H9 (cell line): ENCODE results near the gene PRODH2. TPM values are rescaled to one million over a fixed set of nuclear protein-coding genes. Genes with fewer than 3 reads are reported as not detected.

Source experiments
- DNase-seq: peaks from one replicate; pipeline ENCODE4 v3.0.0-alpha.2; 2017
- H2AFZ ChIP-seq: one replicate; pipeline ENCODE4 v1.6.1; 2013; ENCODE audit warnings: mild to moderate bottlenecking, low read length, control low read depth, moderate library complexity
- H2AK5ac ChIP-seq: 2 replicates; pipeline ENCODE4 v1.6.1; 2013; ENCODE audit warnings: low read length, control low read depth, mixed read lengths; ENCODE audit not compliant: insufficient read length
- H2BK120ac ChIP-seq: one replicate; pipeline ENCODE4 v1.6.1; 2013; ENCODE audit warnings: low read depth, mild to moderate bottlenecking, low read length, control low read depth, inconsistent platforms; ENCODE audit not compliant: poor library complexity, severe bottlenecking
- H2BK12ac ChIP-seq: 2 replicates; pipeline ENCODE4 v1.6.1; 2013; ENCODE audit warnings: low read length, control low read depth, mixed read lengths, low read depth; ENCODE audit not compliant: insufficient read length
- H2BK15ac ChIP-seq: 2 replicates; pipeline ENCODE4 v1.6.1; 2013; ENCODE audit warnings: low read depth, low read length, control low read depth
- H2BK20ac ChIP-seq: one replicate; pipeline ENCODE4 v1.6.1; 2013; ENCODE audit warnings: low read depth, mild to moderate bottlenecking, low read length, control low read depth, inconsistent platforms; ENCODE audit not compliant: poor library complexity, severe bottlenecking
- H2BK5ac ChIP-seq: 2 replicates; pipeline ENCODE4 v1.6.1; 2013; ENCODE audit warnings: low read length, control low read depth, mixed read lengths; ENCODE audit not compliant: insufficient read length
- H3K14ac ChIP-seq: 2 replicates; pipeline ENCODE4 v1.6.1; 2013; ENCODE audit warnings: low read length, control low read depth; ENCODE audit not compliant: insufficient read depth
- H3K18ac ChIP-seq: 2 replicates; pipeline ENCODE4 v1.6.1; 2013; ENCODE audit warnings: low read depth, mild to moderate bottlenecking, mixed read lengths, low read length, control low read depth; ENCODE audit not compliant: insufficient read length
- H3K23ac ChIP-seq: 2 replicates; pipeline ENCODE4 v1.6.1; 2013; ENCODE audit warnings: low read length, control low read depth, mixed read lengths, low read depth; ENCODE audit not compliant: insufficient read length
- H3K23me2 ChIP-seq: 2 replicates; pipeline ENCODE4 v1.6.1; 2013; ENCODE audit warnings: low read depth, mild to moderate bottlenecking, mixed read lengths, low read length, control low read depth; ENCODE audit not compliant: insufficient read length, poor library complexity, severe bottlenecking
- H3K27ac ChIP-seq: 2 replicates; pipeline ENCODE4 v1.5.1; 2013; ENCODE audit warnings: low read length, control low read depth, mixed read lengths, low read depth; ENCODE audit not compliant: insufficient read length
- H3K27me3 ChIP-seq: 2 replicates; pipeline ENCODE4 v1.6.1; 2013; ENCODE audit warnings: low read length, control low read depth, inconsistent platforms; ENCODE audit not compliant: insufficient read depth
- H3K4ac ChIP-seq: 2 replicates; pipeline ENCODE4 v1.6.1; 2013; ENCODE audit warnings: low read depth, mild to moderate bottlenecking, control low read depth, inconsistent platforms, low read length, moderate library complexity
- H3K4me1 ChIP-seq: 2 replicates; pipeline ENCODE4 v1.6.1; 2013; ENCODE audit warnings: low read length, control low read depth, inconsistent platforms; ENCODE audit not compliant: insufficient read depth
- H3K4me2 ChIP-seq: 2 replicates; pipeline ENCODE4 v1.6.1; 2013; ENCODE audit warnings: low read length, control low read depth, mixed read lengths; ENCODE audit not compliant: insufficient read length, insufficient read depth
- H3K56ac ChIP-seq: 2 replicates; pipeline ENCODE4 v1.6.1; 2013; ENCODE audit warnings: low read depth, mild to moderate bottlenecking, mixed read lengths, low read length, control low read depth; ENCODE audit not compliant: insufficient read length
- H3K79me1 ChIP-seq: 2 replicates; pipeline ENCODE4 v1.6.1; 2013; ENCODE audit warnings: low read depth, mild to moderate bottlenecking, moderate library complexity, low read length, control low read depth, inconsistent platforms; ENCODE audit not compliant: insufficient read depth, poor library complexity, severe bottlenecking
- H3K79me2 ChIP-seq: 2 replicates; pipeline ENCODE4 v1.6.1; 2013; ENCODE audit warnings: low read length, control low read depth, inconsistent platforms; ENCODE audit not compliant: insufficient read depth
- H3K9ac ChIP-seq: 2 replicates; pipeline ENCODE4 v1.6.1; 2013; ENCODE audit warnings: low read length, control low read depth, mixed read lengths; ENCODE audit not compliant: insufficient read length; ENCODE audit errors: extremely low read depth
- H3K9me3 ChIP-seq: one replicate; pipeline ENCODE4 v1.6.1; 2013; ENCODE audit warnings: low read depth, low read length, inconsistent platforms; ENCODE audit not compliant: control insufficient read depth
- H3T11ph ChIP-seq: one replicate; pipeline ENCODE4 v1.6.1; 2013; ENCODE audit warnings: mild to moderate bottlenecking, low read length, control low read depth, inconsistent platforms
- H4K20me1 ChIP-seq: one replicate; pipeline ENCODE4 v1.6.1; 2013; ENCODE audit not compliant: control insufficient read depth, insufficient read length, insufficient read depth
- H4K5ac ChIP-seq: 2 replicates; pipeline ENCODE4 v1.6.1; 2013; ENCODE audit warnings: low read depth, mild to moderate bottlenecking, mixed read lengths, low read length, control low read depth; ENCODE audit not compliant: insufficient read length
- H4K8ac ChIP-seq: replicated peaks from 2 replicates; pipeline ENCODE4 v1.6.1; 2013; ENCODE audit warnings: low read length, control low read depth, mixed read lengths, low read depth; ENCODE audit not compliant: insufficient read length
- H4K91ac ChIP-seq: 2 replicates; pipeline ENCODE4 v1.6.1; 2013; ENCODE audit warnings: low read depth, mild to moderate bottlenecking, moderate library complexity, mixed read lengths, low read length, control low read depth; ENCODE audit not compliant: insufficient read length
- H3K27ac Mint-ChIP-seq, 3 experiments: 2 replicates in 2 of 3; 3 replicates in 1 of 3; pipeline ENCODE4 v1.8.0; 2020 to 2021; ENCODE audit warnings: mixed read lengths in 3 of 3, mild to moderate bottlenecking in 1 of 3, moderate library complexity in 1 of 3
- H3K27me3 Mint-ChIP-seq: 2 replicates; pipeline ENCODE4 v1.8.0; 2021; ENCODE audit warnings: low read depth, mild to moderate bottlenecking, moderate library complexity, mixed read lengths
- H3K36me3 Mint-ChIP-seq, 3 experiments: 2 replicates in 2 of 3; 3 replicates in 1 of 3; pipeline ENCODE4 v1.8.0; 2020 to 2021; ENCODE audit warnings: low read depth in 3 of 3, mixed read lengths in 3 of 3; ENCODE audit not compliant: insufficient read depth in 1 of 3
- H3K4me1 Mint-ChIP-seq, 2 experiments: 2 replicates each; pipeline ENCODE4 v1.8.0; 2020; ENCODE audit warnings: mixed read lengths in 2 of 2
- H3K4me3 Mint-ChIP-seq, 2 experiments: 2 replicates in 1 of 2; 3 replicates in 1 of 2; pipeline ENCODE4 v1.8.0; 2020 to 2021; ENCODE audit warnings: mild to moderate bottlenecking in 2 of 2, mixed read lengths in 2 of 2, moderate library complexity in 1 of 2
- H3K9me3 Mint-ChIP-seq, 2 experiments: 2 replicates in 1 of 2; 3 replicates in 1 of 2; pipeline ENCODE4 v1.8.0; 2020; ENCODE audit warnings: mild to moderate bottlenecking in 2 of 2, mixed read lengths in 2 of 2, moderate library complexity in 1 of 2
- WGBS: extraction: QIAGEN DNeasy Blood & Tissue Kit; methylation state at CpG from one replicate; pipeline ENCODE4 v1.1.7; 2013; ENCODE audit warnings: missing lambda C conversion rate, low lambda C conversion rate, mixed read lengths; ENCODE audit not compliant: insufficient read length; ENCODE audit errors: extremely low coverage; 5-methylcytosine and 5-hydroxymethylcytosine counted together
- total RNA-seq: library from RNA; stranded (reverse); gene quantifications from 2 replicates; pipeline ENCODE4 v1.2.1, GENCODE V29; 2021
- TF ChIP-seq, protein P1 (sequence below): fragments of 200-600 bp; sonication (generic); conservative IDR thresholded peaks from 3 replicates; pipeline ENCODE4 v1.8.0; 2021; ENCODE audit warnings: antibody characterized with exemption, mild to moderate bottlenecking

PRODH2 gene
- total RNA-seq, 1 experiment from 2014 or later, result not detected

DNA sequence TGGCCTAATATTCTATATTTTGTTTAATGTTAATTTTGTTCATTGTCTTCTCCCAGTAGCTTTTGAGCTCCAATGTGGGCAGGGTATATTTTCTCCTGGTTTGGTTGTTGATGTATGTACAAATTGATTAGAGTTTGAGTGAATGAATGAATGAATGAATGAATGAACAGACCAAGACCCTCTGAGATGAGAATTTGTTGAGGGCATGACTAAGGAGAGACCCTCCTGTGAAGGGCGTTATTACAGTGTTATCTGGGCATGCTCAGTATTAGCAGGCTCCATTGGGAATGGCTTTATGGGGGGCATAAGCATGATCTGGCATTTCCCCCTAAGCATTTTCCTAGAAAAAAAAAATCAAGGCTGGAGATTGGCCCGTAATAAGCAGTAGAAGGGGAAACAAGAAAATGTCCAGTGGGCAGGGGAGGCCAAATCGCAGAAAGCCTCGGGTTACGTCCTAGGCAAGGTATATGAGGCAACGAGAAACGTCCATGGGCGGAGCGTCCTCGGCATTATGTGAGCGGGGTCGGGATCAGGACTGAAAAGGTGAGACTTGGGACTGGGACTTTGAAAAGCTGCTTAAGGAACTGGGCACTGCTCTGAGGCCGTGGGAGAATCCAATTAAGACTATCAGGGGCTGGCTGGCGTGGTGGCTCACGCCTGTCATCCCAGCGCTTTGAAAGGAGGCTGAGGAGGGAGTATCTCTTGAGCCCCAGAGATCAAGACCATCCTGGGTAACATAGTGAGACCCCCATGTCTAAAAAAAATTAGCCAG is 38.2 kb downstream of the PRODH2 start:
- H4K5ac ChIP-seq, result no peak overlapping the region
- no peak overlapping the region for H3K27ac Mint-ChIP-seq

More for the DNA sequence above, 38.2 kb downstream of the PRODH2 start:
- Histone ChIP-seq H4K20me1 (no peaks in the 10 kb centered on the region), H4K8ac (no peak overlapping the region), H3K9ac (no peak overlapping the region), H3T11ph (no peak overlapping the region), H3K14ac (no peak overlapping the region), H3K18ac (no peak overlapping the region), H2BK12ac (no peak overlapping the region), H2BK120ac (no peak overlapping the region), H3K23ac (no peak overlapping the region), H3K4me2 (no peak overlapping the region), H4K91ac (no peak overlapping the region), H2AFZ (no peak overlapping the region), H3K4ac (no peak overlapping the region), H2BK15ac (no peak overlapping the region), H2BK20ac (no peak overlapping the region), H3K23me2 (peaks cover 5% of the 10 kb centered on the region), H3K79me1 (no peaks in the 10 kb centered on the region), H2AK5ac (no peak overlapping the region), H3K56ac (no peak overlapping the region), H3K27me3 (no peaks in the 10 kb centered on the region), H2BK5ac (no peak overlapping the region), H3K27ac (no peak overlapping the region), H3K9me3 (no peaks in the 10 kb centered on the region), H3K79me2 (no peaks in the 10 kb centered on the region), H3K4me1 (peaks cover 5% of the 10 kb centered on the region; the same call in 1 of the 2 replicates)
- H3K27me3 Mint-ChIP-seq, result peaks cover 45% of the 10 kb centered on the region
- no peaks in the 10 kb centered on the region; a peak in 1 of 5 replicates for H3K9me3 Mint-ChIP-seq
- DNase-seq, result peak; percentile 36
- peak overlapping the region in 1 of 2 experiments; percentile 88; a peak in 3 of 5 replicates for H3K4me3 Mint-ChIP-seq
- TF ChIP-seq, protein P1, sequence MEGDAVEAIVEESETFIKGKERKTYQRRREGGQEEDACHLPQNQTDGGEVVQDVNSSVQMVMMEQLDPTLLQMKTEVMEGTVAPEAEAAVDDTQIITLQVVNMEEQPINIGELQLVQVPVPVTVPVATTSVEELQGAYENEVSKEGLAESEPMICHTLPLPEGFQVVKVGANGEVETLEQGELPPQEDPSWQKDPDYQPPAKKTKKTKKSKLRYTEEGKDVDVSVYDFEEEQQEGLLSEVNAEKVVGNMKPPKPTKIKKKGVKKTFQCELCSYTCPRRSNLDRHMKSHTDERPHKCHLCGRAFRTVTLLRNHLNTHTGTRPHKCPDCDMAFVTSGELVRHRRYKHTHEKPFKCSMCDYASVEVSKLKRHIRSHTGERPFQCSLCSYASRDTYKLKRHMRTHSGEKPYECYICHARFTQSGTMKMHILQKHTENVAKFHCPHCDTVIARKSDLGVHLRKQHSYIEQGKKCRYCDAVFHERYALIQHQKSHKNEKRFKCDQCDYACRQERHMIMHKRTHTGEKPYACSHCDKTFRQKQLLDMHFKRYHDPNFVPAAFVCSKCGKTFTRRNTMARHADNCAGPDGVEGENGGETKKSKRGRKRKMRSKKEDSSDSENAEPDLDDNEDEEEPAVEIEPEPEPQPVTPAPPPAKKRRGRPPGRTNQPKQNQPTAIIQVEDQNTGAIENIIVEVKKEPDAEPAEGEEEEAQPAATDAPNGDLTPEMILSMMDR, result no peak
- H3K4me1 Mint-ChIP-seq, result peaks cover 25 to 29% of the 10 kb centered on the region in 2 experiments
- WGBS, result no CpG with 5 or more reads among the region's 16 CpGs
- peaks cover 0 to 8% (median 2%) of the 10 kb centered on the region in 3 experiments; a peak in 3 of 7 replicates for H3K36me3 Mint-ChIP-seq
